Liver (tissue), 9 donors: ENCODE measurements around the gene PPM1B. TPM values are rescaled to one million over a fixed set of nuclear protein-coding genes. Genes with fewer than 3 reads are reported as not detected.

Source experiments
- DNase-seq: peaks from one replicate; pipeline ENCODE4 v3.0.0-alpha.2; 2017; ENCODE audit warnings: low spot score
- H3K27ac ChIP-seq, 2 donors: one replicate each; pipeline ENCODE4 v1.7.0; 2013; ENCODE audit warnings: inconsistent platforms in 2 of 2, low read length in 2 of 2, control low read depth in 1 of 2, low read depth in 1 of 2, mild to moderate bottlenecking in 1 of 2
- H3K27me3 ChIP-seq, 4 donors: one replicate each; pipeline versions ENCODE4 v1.6.1 to v1.7.0; 2013; ENCODE audit warnings: low read length in 3 of 4, inconsistent platforms in 1 of 4, mild to moderate bottlenecking in 1 of 4, moderate library complexity in 1 of 4; ENCODE audit not compliant: control insufficient read depth in 4 of 4, insufficient read depth in 4 of 4
- H3K36me3 ChIP-seq, 4 donors: one replicate each; pipeline versions ENCODE4 v1.6.1 to v1.7.0; 2013; ENCODE audit warnings: low read length in 3 of 4, mild to moderate bottlenecking in 3 of 4, low read depth in 1 of 4, moderate library complexity in 1 of 4; ENCODE audit not compliant: control insufficient read depth in 4 of 4, insufficient read depth in 3 of 4
- H3K4me1 ChIP-seq, 4 donors: one replicate each; pipeline versions ENCODE4 v1.6.1 to v1.7.0; 2013; ENCODE audit warnings: low read length in 3 of 4, mild to moderate bottlenecking in 3 of 4, moderate library complexity in 1 of 4; ENCODE audit not compliant: control insufficient read depth in 4 of 4, insufficient read depth in 4 of 4
- H3K4me3 ChIP-seq, 3 donors: one replicate each; pipeline versions ENCODE4 v1.6.1 to v1.7.0; 2013; ENCODE audit warnings: low read length in 3 of 3, control low read depth in 1 of 3, low read depth in 1 of 3, mild to moderate bottlenecking in 1 of 3
- H3K9ac ChIP-seq, 2 donors: one replicate each; pipeline ENCODE4 v1.7.0; 2013; ENCODE audit warnings: low read length in 2 of 2, mild to moderate bottlenecking in 2 of 2, moderate library complexity in 2 of 2, control low read depth in 1 of 2, low read depth in 1 of 2
- H3K9me3 ChIP-seq, 4 donors: one replicate each; pipeline versions ENCODE4 v1.6.1 to v1.7.0; 2013; ENCODE audit warnings: low read length in 3 of 4; ENCODE audit not compliant: control insufficient read depth in 4 of 4
- ATF3 ChIP-seq: IDR thresholded peaks from 2 replicates; pipeline ENCODE4 v1.6.1; 2016; ENCODE audit warnings: antibody characterized with exemption
- CTCF ChIP-seq: fragments of 150-350 bp; IDR thresholded peaks from 2 replicates; pipeline ENCODE4 v1.5.1; 2017; ENCODE audit warnings: improper control_type of control experiment, low read depth, low read length; ENCODE audit not compliant: missing input control
- EGR1 ChIP-seq, 2 donors: IDR thresholded peaks; 2 replicates each; pipeline ENCODE4 v1.6.1; 2016 to 2018; ENCODE audit warnings: antibody characterized with exemption in 2 of 2, low read depth in 2 of 2
- GABPA ChIP-seq, 2 donors: IDR thresholded peaks in 1 of 2; conservative IDR thresholded peaks in 1 of 2; 2 replicates each; pipeline ENCODE4 v1.6.1; 2016; ENCODE audit warnings: antibody characterized with exemption in 2 of 2, mild to moderate bottlenecking in 1 of 2, moderate library complexity in 1 of 2
- HNF4A ChIP-seq, 2 donors: conservative IDR thresholded peaks; 2 replicates each; pipeline ENCODE4 v1.6.1; 2016; ENCODE audit warnings: antibody characterized with exemption in 2 of 2, mild to moderate bottlenecking in 2 of 2
- HNF4G ChIP-seq: IDR thresholded peaks from 2 replicates; pipeline ENCODE4 v1.6.1; 2016; ENCODE audit warnings: antibody characterized with exemption
- JUND ChIP-seq, 2 donors: IDR thresholded peaks; 2 replicates each; pipeline ENCODE4 v1.6.1; 2016; ENCODE audit warnings: antibody characterized with exemption in 2 of 2
- RAD21 ChIP-seq, 2 donors: IDR thresholded peaks; 2 replicates each; pipeline ENCODE4 v1.6.1; 2016; ENCODE audit warnings: antibody characterized with exemption in 2 of 2, mild to moderate bottlenecking in 2 of 2
- RXRA ChIP-seq, 2 donors: IDR thresholded peaks; 2 replicates each; pipeline ENCODE4 v1.6.1; 2017 to 2018; ENCODE audit warnings: antibody characterized with exemption in 2 of 2, mild to moderate bottlenecking in 1 of 2
- SP1 ChIP-seq: IDR thresholded peaks from 2 replicates; pipeline ENCODE4 v1.6.1; 2018; ENCODE audit warnings: antibody characterized with exemption, mild to moderate bottlenecking
- TAF1 ChIP-seq: conservative IDR thresholded peaks from 2 replicates; pipeline ENCODE4 v1.6.1; 2016; ENCODE audit warnings: antibody characterized with exemption, mild to moderate bottlenecking
- YY1 ChIP-seq: IDR thresholded peaks from 2 replicates; pipeline ENCODE4 v1.6.1; 2016; ENCODE audit warnings: antibody characterized with exemption, mild to moderate bottlenecking
- ZBTB33 ChIP-seq: IDR thresholded peaks from 2 replicates; pipeline ENCODE4 v1.6.1; 2016; ENCODE audit warnings: antibody characterized with exemption
- WGBS: extraction: QIAGEN DNeasy Blood & Tissue Kit; methylation state at CpG from one replicate; pipeline ENCODE4 v1.1.7; 2013; 5-methylcytosine and 5-hydroxymethylcytosine counted together
- polyA plus RNA-seq, 2 donors: library from polyadenylated mRNA; stranded (reverse) in 1 of 2; unstranded in 1 of 2; fragments of 200-250 nt in 1 of 2; fragments of >200 nt in 1 of 2; fragmentation: Nextera tagmentation in 1 of 2; extraction: Ambion mirVana in 1 of 2; gene quantifications; one replicate each; pipeline versions ENCODE4 v1.2.1 to v1.2.3, GENCODE V29; 2013 to 2015
- total RNA-seq, 2 donors: library from RNA; depleted of rRNA; stranded (reverse); fragments of >200 nt; gene quantifications; one replicate each; pipeline ENCODE4 v1.2.3, GENCODE V29; 2014
- TF ChIP-seq, protein P1 (sequence below): IDR thresholded peaks from 2 replicates; pipeline ENCODE4 v1.6.1; 2016; ENCODE audit warnings: antibody characterized with exemption, mild to moderate bottlenecking
- TF ChIP-seq, protein P2 (sequence below): IDR thresholded peaks from 2 replicates; pipeline ENCODE4 v1.6.1; 2016; ENCODE audit warnings: antibody characterized with exemption
- donor health status: healthy.
- donor health status: healthy.
- donor health status: healthy.
- donor health status: healthy.
- donor health status: healthy.

PPM1B gene
- total and polyA plus RNA-seq, 4 donors: 13.5 to 38.5 (median 30.8) TPM

- TF ChIP-seq CTCF: no peak
Measured at GRCh38 chr2:44143701-44144100, 25.0 kb upstream of the PPM1B start (continued).

GRCh38 chr2:44148999-44149398, 19.7 kb upstream of the PPM1B start:
- WGBS: 58% methylated on average over 1 of the region's 1 CpG
- H3K4me3 ChIP-seq: no peak overlapping the region
- no peak overlapping the region for H3K9ac ChIP-seq

More at GRCh38 chr2:44148999-44149398, 19.7 kb upstream of the PPM1B start:
- DNase-seq: no peak
- Histone ChIP-seq H3K9me3 (no peaks in the 10 kb centered on the region), H3K36me3 (no peaks in the 10 kb centered on the region), H3K27ac (no peak overlapping the region), H3K27me3 (no peaks in the 10 kb centered on the region), H3K4me1 (no peaks in the 10 kb centered on the region)
- TF ChIP-seq, protein P1, sequence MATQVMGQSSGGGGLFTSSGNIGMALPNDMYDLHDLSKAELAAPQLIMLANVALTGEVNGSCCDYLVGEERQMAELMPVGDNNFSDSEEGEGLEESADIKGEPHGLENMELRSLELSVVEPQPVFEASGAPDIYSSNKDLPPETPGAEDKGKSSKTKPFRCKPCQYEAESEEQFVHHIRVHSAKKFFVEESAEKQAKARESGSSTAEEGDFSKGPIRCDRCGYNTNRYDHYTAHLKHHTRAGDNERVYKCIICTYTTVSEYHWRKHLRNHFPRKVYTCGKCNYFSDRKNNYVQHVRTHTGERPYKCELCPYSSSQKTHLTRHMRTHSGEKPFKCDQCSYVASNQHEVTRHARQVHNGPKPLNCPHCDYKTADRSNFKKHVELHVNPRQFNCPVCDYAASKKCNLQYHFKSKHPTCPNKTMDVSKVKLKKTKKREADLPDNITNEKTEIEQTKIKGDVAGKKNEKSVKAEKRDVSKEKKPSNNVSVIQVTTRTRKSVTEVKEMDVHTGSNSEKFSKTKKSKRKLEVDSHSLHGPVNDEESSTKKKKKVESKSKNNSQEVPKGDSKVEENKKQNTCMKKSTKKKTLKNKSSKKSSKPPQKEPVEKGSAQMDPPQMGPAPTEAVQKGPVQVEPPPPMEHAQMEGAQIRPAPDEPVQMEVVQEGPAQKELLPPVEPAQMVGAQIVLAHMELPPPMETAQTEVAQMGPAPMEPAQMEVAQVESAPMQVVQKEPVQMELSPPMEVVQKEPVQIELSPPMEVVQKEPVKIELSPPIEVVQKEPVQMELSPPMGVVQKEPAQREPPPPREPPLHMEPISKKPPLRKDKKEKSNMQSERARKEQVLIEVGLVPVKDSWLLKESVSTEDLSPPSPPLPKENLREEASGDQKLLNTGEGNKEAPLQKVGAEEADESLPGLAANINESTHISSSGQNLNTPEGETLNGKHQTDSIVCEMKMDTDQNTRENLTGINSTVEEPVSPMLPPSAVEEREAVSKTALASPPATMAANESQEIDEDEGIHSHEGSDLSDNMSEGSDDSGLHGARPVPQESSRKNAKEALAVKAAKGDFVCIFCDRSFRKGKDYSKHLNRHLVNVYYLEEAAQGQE: no peak
- TF ChIP-seq SP1: no peak
- TF ChIP-seq HNF4A (conservative IDR thresholded peaks at IDR 0.05): no peak
- TF ChIP-seq HNF4G: no peak
- TF ChIP-seq ZBTB33: no peak
- no peak for TF ChIP-seq YY1
- TF ChIP-seq JUND (IDR thresholded peaks at IDR 0.05): no peak
- TF ChIP-seq, protein P2, sequence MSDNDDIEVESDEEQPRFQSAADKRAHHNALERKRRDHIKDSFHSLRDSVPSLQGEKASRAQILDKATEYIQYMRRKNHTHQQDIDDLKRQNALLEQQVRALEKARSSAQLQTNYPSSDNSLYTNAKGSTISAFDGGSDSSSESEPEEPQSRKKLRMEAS: no peak
- no peak for TF ChIP-seq GABPA (IDR thresholded peaks at IDR 0.05 in 1 of 2, conservative IDR thresholded peaks at IDR 0.05 in 1 of 2)
- TF ChIP-seq TAF1: no peak
- no peak for TF ChIP-seq EGR1 (IDR thresholded peaks at IDR 0.05; ENCODE audit: low read depth in 2 of 2)
- TF ChIP-seq RXRA (IDR thresholded peaks at IDR 0.05): no peak
- TF ChIP-seq ATF3: no peak
- no peak for TF ChIP-seq RAD21 (IDR thresholded peaks at IDR 0.05)
